H9 (cell line): ENCODE results near the gene PSMD6. TPM values are rescaled to one million over a fixed set of nuclear protein-coding genes. Genes with fewer than 3 reads are reported as not detected.

Source experiments
- DNase-seq: peaks from one replicate; pipeline ENCODE4 v3.0.0-alpha.2; 2017
- H2AFZ ChIP-seq: one replicate; pipeline ENCODE4 v1.6.1; 2013; ENCODE audit warnings: mild to moderate bottlenecking, low read length, control low read depth, moderate library complexity
- H2AK5ac ChIP-seq: 2 replicates; pipeline ENCODE4 v1.6.1; 2013; ENCODE audit warnings: low read length, control low read depth, mixed read lengths; ENCODE audit not compliant: insufficient read length
- H2BK120ac ChIP-seq: one replicate; pipeline ENCODE4 v1.6.1; 2013; ENCODE audit warnings: low read depth, mild to moderate bottlenecking, low read length, control low read depth, inconsistent platforms; ENCODE audit not compliant: poor library complexity, severe bottlenecking
- H2BK12ac ChIP-seq: 2 replicates; pipeline ENCODE4 v1.6.1; 2013; ENCODE audit warnings: low read length, control low read depth, mixed read lengths, low read depth; ENCODE audit not compliant: insufficient read length
- H2BK15ac ChIP-seq: 2 replicates; pipeline ENCODE4 v1.6.1; 2013; ENCODE audit warnings: low read depth, low read length, control low read depth
- H2BK20ac ChIP-seq: one replicate; pipeline ENCODE4 v1.6.1; 2013; ENCODE audit warnings: low read depth, mild to moderate bottlenecking, low read length, control low read depth, inconsistent platforms; ENCODE audit not compliant: poor library complexity, severe bottlenecking
- H2BK5ac ChIP-seq: 2 replicates; pipeline ENCODE4 v1.6.1; 2013; ENCODE audit warnings: low read length, control low read depth, mixed read lengths; ENCODE audit not compliant: insufficient read length
- H3K14ac ChIP-seq: 2 replicates; pipeline ENCODE4 v1.6.1; 2013; ENCODE audit warnings: low read length, control low read depth; ENCODE audit not compliant: insufficient read depth
- H3K18ac ChIP-seq: 2 replicates; pipeline ENCODE4 v1.6.1; 2013; ENCODE audit warnings: low read depth, mild to moderate bottlenecking, mixed read lengths, low read length, control low read depth; ENCODE audit not compliant: insufficient read length
- H3K23ac ChIP-seq: 2 replicates; pipeline ENCODE4 v1.6.1; 2013; ENCODE audit warnings: low read length, control low read depth, mixed read lengths, low read depth; ENCODE audit not compliant: insufficient read length
- H3K23me2 ChIP-seq: 2 replicates; pipeline ENCODE4 v1.6.1; 2013; ENCODE audit warnings: low read depth, mild to moderate bottlenecking, mixed read lengths, low read length, control low read depth; ENCODE audit not compliant: insufficient read length, poor library complexity, severe bottlenecking
- H3K27ac ChIP-seq: 2 replicates; pipeline ENCODE4 v1.5.1; 2013; ENCODE audit warnings: low read length, control low read depth, mixed read lengths, low read depth; ENCODE audit not compliant: insufficient read length
- H3K27me3 ChIP-seq: 2 replicates; pipeline ENCODE4 v1.6.1; 2013; ENCODE audit warnings: low read length, control low read depth, inconsistent platforms; ENCODE audit not compliant: insufficient read depth
- H3K4ac ChIP-seq: 2 replicates; pipeline ENCODE4 v1.6.1; 2013; ENCODE audit warnings: low read depth, mild to moderate bottlenecking, control low read depth, inconsistent platforms, low read length, moderate library complexity
- H3K4me1 ChIP-seq: 2 replicates; pipeline ENCODE4 v1.6.1; 2013; ENCODE audit warnings: low read length, control low read depth, inconsistent platforms; ENCODE audit not compliant: insufficient read depth
- H3K4me2 ChIP-seq: 2 replicates; pipeline ENCODE4 v1.6.1; 2013; ENCODE audit warnings: low read length, control low read depth, mixed read lengths; ENCODE audit not compliant: insufficient read length, insufficient read depth
- H3K56ac ChIP-seq: 2 replicates; pipeline ENCODE4 v1.6.1; 2013; ENCODE audit warnings: low read depth, mild to moderate bottlenecking, mixed read lengths, low read length, control low read depth; ENCODE audit not compliant: insufficient read length
- H3K79me1 ChIP-seq: 2 replicates; pipeline ENCODE4 v1.6.1; 2013; ENCODE audit warnings: low read depth, mild to moderate bottlenecking, moderate library complexity, low read length, control low read depth, inconsistent platforms; ENCODE audit not compliant: insufficient read depth, poor library complexity, severe bottlenecking
- H3K79me2 ChIP-seq: 2 replicates; pipeline ENCODE4 v1.6.1; 2013; ENCODE audit warnings: low read length, control low read depth, inconsistent platforms; ENCODE audit not compliant: insufficient read depth
- H3K9ac ChIP-seq: 2 replicates; pipeline ENCODE4 v1.6.1; 2013; ENCODE audit warnings: low read length, control low read depth, mixed read lengths; ENCODE audit not compliant: insufficient read length; ENCODE audit errors: extremely low read depth
- H3K9me3 ChIP-seq: one replicate; pipeline ENCODE4 v1.6.1; 2013; ENCODE audit warnings: low read depth, low read length, inconsistent platforms; ENCODE audit not compliant: control insufficient read depth
- H3T11ph ChIP-seq: one replicate; pipeline ENCODE4 v1.6.1; 2013; ENCODE audit warnings: mild to moderate bottlenecking, low read length, control low read depth, inconsistent platforms
- H4K20me1 ChIP-seq: one replicate; pipeline ENCODE4 v1.6.1; 2013; ENCODE audit not compliant: control insufficient read depth, insufficient read length, insufficient read depth
- H4K5ac ChIP-seq: 2 replicates; pipeline ENCODE4 v1.6.1; 2013; ENCODE audit warnings: low read depth, mild to moderate bottlenecking, mixed read lengths, low read length, control low read depth; ENCODE audit not compliant: insufficient read length
- H4K8ac ChIP-seq: replicated peaks from 2 replicates; pipeline ENCODE4 v1.6.1; 2013; ENCODE audit warnings: low read length, control low read depth, mixed read lengths, low read depth; ENCODE audit not compliant: insufficient read length
- H4K91ac ChIP-seq: 2 replicates; pipeline ENCODE4 v1.6.1; 2013; ENCODE audit warnings: low read depth, mild to moderate bottlenecking, moderate library complexity, mixed read lengths, low read length, control low read depth; ENCODE audit not compliant: insufficient read length
- H3K27ac Mint-ChIP-seq, 3 experiments: 2 replicates in 2 of 3; 3 replicates in 1 of 3; pipeline ENCODE4 v1.8.0; 2020 to 2021; ENCODE audit warnings: mixed read lengths in 3 of 3, mild to moderate bottlenecking in 1 of 3, moderate library complexity in 1 of 3
- H3K27me3 Mint-ChIP-seq: 2 replicates; pipeline ENCODE4 v1.8.0; 2021; ENCODE audit warnings: low read depth, mild to moderate bottlenecking, moderate library complexity, mixed read lengths
- H3K36me3 Mint-ChIP-seq, 3 experiments: 2 replicates in 2 of 3; 3 replicates in 1 of 3; pipeline ENCODE4 v1.8.0; 2020 to 2021; ENCODE audit warnings: low read depth in 3 of 3, mixed read lengths in 3 of 3; ENCODE audit not compliant: insufficient read depth in 1 of 3
- H3K4me1 Mint-ChIP-seq, 2 experiments: 2 replicates each; pipeline ENCODE4 v1.8.0; 2020; ENCODE audit warnings: mixed read lengths in 2 of 2
- H3K4me3 Mint-ChIP-seq, 2 experiments: 2 replicates in 1 of 2; 3 replicates in 1 of 2; pipeline ENCODE4 v1.8.0; 2020 to 2021; ENCODE audit warnings: mild to moderate bottlenecking in 2 of 2, mixed read lengths in 2 of 2, moderate library complexity in 1 of 2
- H3K9me3 Mint-ChIP-seq, 2 experiments: 2 replicates in 1 of 2; 3 replicates in 1 of 2; pipeline ENCODE4 v1.8.0; 2020; ENCODE audit warnings: mild to moderate bottlenecking in 2 of 2, mixed read lengths in 2 of 2, moderate library complexity in 1 of 2
- WGBS: extraction: QIAGEN DNeasy Blood & Tissue Kit; methylation state at CpG from one replicate; pipeline ENCODE4 v1.1.7; 2013; ENCODE audit warnings: missing lambda C conversion rate, low lambda C conversion rate, mixed read lengths; ENCODE audit not compliant: insufficient read length; ENCODE audit errors: extremely low coverage; 5-methylcytosine and 5-hydroxymethylcytosine counted together
- total RNA-seq: library from RNA; stranded (reverse); gene quantifications from 2 replicates; pipeline ENCODE4 v1.2.1, GENCODE V29; 2021
- TF ChIP-seq, protein P1 (sequence below): fragments of 200-600 bp; sonication (generic); conservative IDR thresholded peaks from 3 replicates; pipeline ENCODE4 v1.8.0; 2021; ENCODE audit warnings: antibody characterized with exemption, mild to moderate bottlenecking

The PSMD6 gene
- total RNA-seq, 1 experiment from 2014 or later, result 112 TPM

DNA sequence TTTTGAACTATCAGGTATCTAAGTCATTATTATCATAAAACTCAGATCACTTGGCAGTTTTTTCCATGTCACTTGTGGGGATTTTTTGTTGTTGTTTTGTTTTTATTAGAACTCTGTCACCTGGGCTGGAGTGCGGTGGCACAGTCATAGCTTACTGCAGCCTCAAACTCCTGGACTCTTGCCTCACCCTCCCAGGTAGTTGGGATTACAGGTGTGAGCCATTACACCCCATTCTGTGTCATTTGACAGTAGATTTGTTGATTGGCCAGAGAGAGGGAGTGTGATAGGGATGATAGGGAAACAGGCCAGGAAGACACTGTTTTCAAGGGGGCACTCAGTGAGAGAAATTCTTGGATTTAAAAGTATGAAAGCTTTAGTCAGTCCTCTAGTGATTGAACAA, 56.4 kb downstream of the PSMD6 start:
- no peak overlapping the region for H2AK5ac ChIP-seq
- H3K56ac ChIP-seq, result no peak overlapping the region
- peak overlapping the region in 2 of 3 experiments; percentile 16 to 77; a peak in 2 of 7 replicates for H3K27ac Mint-ChIP-seq
- no peak overlapping the region for H4K91ac ChIP-seq
- no peaks in the 10 kb centered on the region for H3K27me3 Mint-ChIP-seq
- no peaks in the 10 kb centered on the region for H3K23me2 ChIP-seq
- H2BK20ac ChIP-seq, result no peak overlapping the region
- no peaks in the 10 kb centered on the region for H3K36me3 Mint-ChIP-seq
- DNase-seq, result no peak
- H3K23ac ChIP-seq, result no peak overlapping the region
- H3K4me1 Mint-ChIP-seq, result peaks cover 72 to 78% of the 10 kb centered on the region in 2 experiments
- no peak overlapping the region for H3K27ac ChIP-seq
- H2AFZ ChIP-seq, result no peak overlapping the region
- no peak overlapping the region for H3K9ac ChIP-seq
- H3K79me2 ChIP-seq, result no peaks in the 10 kb centered on the region
- H3K4ac ChIP-seq, result no peak overlapping the region
- WGBS, result no CpG with 5 or more reads among the region's 1 CpG
- H4K5ac ChIP-seq, result no peak overlapping the region
- H3K4me3 Mint-ChIP-seq, result no peak overlapping the region; a peak in 1 of 5 replicates
- no peaks in the 10 kb centered on the region for H3K79me1 ChIP-seq
- no peak overlapping the region for H3T11ph ChIP-seq
- H2BK15ac ChIP-seq, result no peak overlapping the region
- H2BK120ac ChIP-seq, result no peak overlapping the region
- H2BK5ac ChIP-seq, result no peak overlapping the region
- H3K9me3 Mint-ChIP-seq, result no peaks in the 10 kb centered on the region
- H3K4me2 ChIP-seq, result no peak overlapping the region
- peaks cover 15% of the 10 kb centered on the region for H3K4me1 ChIP-seq
- no peaks in the 10 kb centered on the region for H4K20me1 ChIP-seq
- H3K18ac ChIP-seq, result no peak overlapping the region
- TF ChIP-seq, protein P1, sequence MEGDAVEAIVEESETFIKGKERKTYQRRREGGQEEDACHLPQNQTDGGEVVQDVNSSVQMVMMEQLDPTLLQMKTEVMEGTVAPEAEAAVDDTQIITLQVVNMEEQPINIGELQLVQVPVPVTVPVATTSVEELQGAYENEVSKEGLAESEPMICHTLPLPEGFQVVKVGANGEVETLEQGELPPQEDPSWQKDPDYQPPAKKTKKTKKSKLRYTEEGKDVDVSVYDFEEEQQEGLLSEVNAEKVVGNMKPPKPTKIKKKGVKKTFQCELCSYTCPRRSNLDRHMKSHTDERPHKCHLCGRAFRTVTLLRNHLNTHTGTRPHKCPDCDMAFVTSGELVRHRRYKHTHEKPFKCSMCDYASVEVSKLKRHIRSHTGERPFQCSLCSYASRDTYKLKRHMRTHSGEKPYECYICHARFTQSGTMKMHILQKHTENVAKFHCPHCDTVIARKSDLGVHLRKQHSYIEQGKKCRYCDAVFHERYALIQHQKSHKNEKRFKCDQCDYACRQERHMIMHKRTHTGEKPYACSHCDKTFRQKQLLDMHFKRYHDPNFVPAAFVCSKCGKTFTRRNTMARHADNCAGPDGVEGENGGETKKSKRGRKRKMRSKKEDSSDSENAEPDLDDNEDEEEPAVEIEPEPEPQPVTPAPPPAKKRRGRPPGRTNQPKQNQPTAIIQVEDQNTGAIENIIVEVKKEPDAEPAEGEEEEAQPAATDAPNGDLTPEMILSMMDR, result no peak
- no peak overlapping the region for H3K14ac ChIP-seq
- H3K9me3 ChIP-seq, result no peaks in the 10 kb centered on the region
- H3K27me3 ChIP-seq, result no peaks in the 10 kb centered on the region
- H4K8ac ChIP-seq, result no peak overlapping the region
- H2BK12ac ChIP-seq, result no peak overlapping the region
